ENCODE results near the gene SCT.

The SCT gene

GRCh38 chr11:635945-636510 lies 9.0 kb upstream of the SCT start:
- no peaks in the 10 kb centered on the region for H3F3A ChIP-seq (ENCODE audit: insufficient read depth, low read length)
- no peak overlapping the region for H3K4me2 ChIP-seq (ENCODE audit: low read length)
- H3K36me3 ChIP-seq (ENCODE audit: insufficient read depth, low read length), result peaks cover 2% of the 10 kb centered on the region; the same call in 1 of the 2 replicates
- H3K79me2 ChIP-seq (ENCODE audit: insufficient read depth, low read length), result no peaks in the 10 kb centered on the region
- no peaks in the 10 kb centered on the region for H3K9me3 ChIP-seq (ENCODE audit: low read length)
- no peak overlapping the region for H3K9ac ChIP-seq (ENCODE audit: low read length)
- H3K4me1 ChIP-seq (ENCODE audit: insufficient read depth, low read length, severe bottlenecking), result no peaks in the 10 kb centered on the region
- no peaks in the 10 kb centered on the region for H3K27me3 ChIP-seq (ENCODE audit: insufficient read depth, low read length)
- no peak for TF ChIP-seq EZH2 (IDR thresholded peaks at IDR 0.05; ENCODE audit: borderline replicate concordance, low read length)
- no peak for TF ChIP-seq CTCF (IDR thresholded peaks at IDR 0.05; ENCODE audit: low read length)
- no peak overlapping the region for H3K4me3 ChIP-seq (ENCODE audit: low read depth, low read length, poor library complexity, severe bottlenecking)
- H4K20me1 ChIP-seq (ENCODE audit: insufficient read depth, low read length), result no peaks in the 10 kb centered on the region
- H2AFZ ChIP-seq (ENCODE audit: low read length), result no peak overlapping the region
- H3K27ac ChIP-seq (ENCODE audit: low read depth, low read length, poor library complexity, severe bottlenecking), result no peak overlapping the region
- H3K9me2 ChIP-seq (ENCODE audit: low read depth, low read length), result no peaks in the 10 kb centered on the region

- no peaks in the 10 kb centered on the region for H3K9me3 ChIP-seq (ENCODE audit: low read length)
- peaks cover 18% of the 10 kb centered on the region for H3K4me1 ChIP-seq (ENCODE audit: insufficient read depth, low read length, severe bottlenecking)
- no peak overlapping the region for H2AFZ ChIP-seq (ENCODE audit: low read length)
- H3K9ac ChIP-seq (ENCODE audit: low read length), result no peak overlapping the region
- H3K9me2 ChIP-seq (ENCODE audit: low read depth, low read length), result no peaks in the 10 kb centered on the region
- peaks cover 2% of the 10 kb centered on the region; the same call in 1 of the 2 replicates for H3K36me3 ChIP-seq (ENCODE audit: insufficient read depth, low read length)
- H3F3A ChIP-seq (ENCODE audit: insufficient read depth, low read length), result no peaks in the 10 kb centered on the region
- H3K27me3 ChIP-seq (ENCODE audit: insufficient read depth, low read length), result 0 out of 2 replicates have a peak, but pooled peaks cover under 1% of the 10 kb centered on the region
- no peak for TF ChIP-seq CTCF (IDR thresholded peaks at IDR 0.05; ENCODE audit: low read length)
- no peak for TF ChIP-seq EZH2 (IDR thresholded peaks at IDR 0.05; ENCODE audit: borderline replicate concordance, low read length)
- H4K20me1 ChIP-seq (ENCODE audit: insufficient read depth, low read length), result no peaks in the 10 kb centered on the region
- H3K79me2 ChIP-seq (ENCODE audit: insufficient read depth, low read length), result no peaks in the 10 kb centered on the region
- H3K4me2 ChIP-seq (ENCODE audit: low read length), result no peak overlapping the region
- H3K27ac ChIP-seq (ENCODE audit: low read depth, low read length, poor library complexity, severe bottlenecking), result no peak overlapping the region
- no peak overlapping the region for H3K4me3 ChIP-seq (ENCODE audit: low read depth, low read length, poor library complexity, severe bottlenecking)
Observed at GRCh38 chr11:630871-631270, 3.9 kb upstream of the SCT start.

- Histone ChIP-seq H3K4me1 (ENCODE audit: insufficient read depth, low read length, severe bottlenecking) (peaks cover 18% of the 10 kb centered on the region), H3K79me2 (ENCODE audit: insufficient read depth, low read length) (no peaks in the 10 kb centered on the region), H3K36me3 (ENCODE audit: insufficient read depth, low read length) (peaks cover 2% of the 10 kb centered on the region; the same call in 1 of the 2 replicates), H3K27me3 (ENCODE audit: insufficient read depth, low read length) (0 out of 2 replicates have a peak, but pooled peaks cover 3% of the 10 kb centered on the region), H3K9me3 (ENCODE audit: low read length) (no peaks in the 10 kb centered on the region), H3K4me3 (ENCODE audit: low read depth, low read length, poor library complexity, severe bottlenecking) (no peak overlapping the region), H3K27ac (ENCODE audit: low read depth, low read length, poor library complexity, severe bottlenecking) (no peak overlapping the region), H2AFZ (ENCODE audit: low read length) (no peak overlapping the region), H3F3A (ENCODE audit: insufficient read depth, low read length) (no peaks in the 10 kb centered on the region), H3K9me2 (ENCODE audit: low read depth, low read length) (no peaks in the 10 kb centered on the region), H3K9ac (ENCODE audit: low read length) (no peak overlapping the region), H3K4me2 (ENCODE audit: low read length) (peak overlapping the region; percentile 29; the same call in 1 of the 2 replicates), H4K20me1 (ENCODE audit: insufficient read depth, low read length) (no peaks in the 10 kb centered on the region)
- TF ChIP-seq EZH2 (IDR thresholded peaks at IDR 0.05; ENCODE audit: borderline replicate concordance, low read length), result no peak
Observed at GRCh38 chr11:629237-629583, 2.2 kb upstream of the SCT start.

- Histone ChIP-seq H4K20me1 (ENCODE audit: insufficient read depth, low read length) (no peaks in the 10 kb centered on the region), H3K9me3 (ENCODE audit: low read length) (no peaks in the 10 kb centered on the region), H3K9ac (ENCODE audit: low read length) (no peak overlapping the region)
Observed at GRCh38 chr11:628056-628455, 1.1 kb upstream of the SCT start.

More at GRCh38 chr11:628056-628455, 1.1 kb upstream of the SCT start:
- H3K79me2 ChIP-seq (ENCODE audit: insufficient read depth, low read length), result no peaks in the 10 kb centered on the region
- H3K27me3 ChIP-seq (ENCODE audit: insufficient read depth, low read length), result 0 out of 2 replicates have a peak, but pooled peaks cover 3% of the 10 kb centered on the region
- peaks cover 18% of the 10 kb centered on the region for H3K4me1 ChIP-seq (ENCODE audit: insufficient read depth, low read length, severe bottlenecking)
- H2AFZ ChIP-seq (ENCODE audit: low read length), result no peak overlapping the region
- H3K9me2 ChIP-seq (ENCODE audit: low read depth, low read length), result no peaks in the 10 kb centered on the region
- no peak overlapping the region for H3K4me3 ChIP-seq (ENCODE audit: low read depth, low read length, poor library complexity, severe bottlenecking)
- peak overlapping the region; percentile 18; the same call in 1 of the 2 replicates for H3K4me2 ChIP-seq (ENCODE audit: low read length)
- no peak overlapping the region for H3K27ac ChIP-seq (ENCODE audit: low read depth, low read length, poor library complexity, severe bottlenecking)
- no peak for TF ChIP-seq CTCF (IDR thresholded peaks at IDR 0.05; ENCODE audit: low read length)
- TF ChIP-seq EZH2 (IDR thresholded peaks at IDR 0.05; ENCODE audit: borderline replicate concordance, low read length), result no peak
- H3F3A ChIP-seq (ENCODE audit: insufficient read depth, low read length), result no peaks in the 10 kb centered on the region
- H3K36me3 ChIP-seq (ENCODE audit: insufficient read depth, low read length), result peaks cover 2% of the 10 kb centered on the region; the same call in 1 of the 2 replicates

Measured in OCI-LY1 (cell line).